NB4 (cell line): ENCODE data around the gene NEU4.
A peak's percentile ranks its signal among the peaks of the same experiment; 100 is the strongest.

Experiments used
- DNase-seq: peaks from one replicate; pipeline ENCODE4 v3.0.0; 2010; ENCODE audit warnings: low read depth
- H3K4me3 ChIP-seq: one replicate; pipeline ENCODE4 v1.5.1; 2011; ENCODE audit warnings: mild to moderate bottlenecking, low read depth, low read length, moderate library complexity
- MYC ChIP-seq: IDR thresholded peaks from 2 replicates; pipeline ENCODE4 v1.6.1; 2011; ENCODE audit warnings: low read depth, low read length
- POLR2A ChIP-seq: IDR thresholded peaks from 2 replicates; pipeline ENCODE4 v1.6.1; 2011; ENCODE audit warnings: mild to moderate bottlenecking; ENCODE audit not compliant: insufficient read length; ENCODE audit errors: extremely low read depth
- TF ChIP-seq, protein P1 (sequence below): IDR thresholded peaks from one replicate; pipeline ENCODE4 v1.5.1; 2012; ENCODE audit warnings: low read depth, low read length
- TF ChIP-seq, protein P2 (sequence below): IDR thresholded peaks from 2 replicates; pipeline ENCODE4 v1.6.1; 2011; ENCODE audit warnings: low read depth, low read length

NEU4 gene

DNA sequence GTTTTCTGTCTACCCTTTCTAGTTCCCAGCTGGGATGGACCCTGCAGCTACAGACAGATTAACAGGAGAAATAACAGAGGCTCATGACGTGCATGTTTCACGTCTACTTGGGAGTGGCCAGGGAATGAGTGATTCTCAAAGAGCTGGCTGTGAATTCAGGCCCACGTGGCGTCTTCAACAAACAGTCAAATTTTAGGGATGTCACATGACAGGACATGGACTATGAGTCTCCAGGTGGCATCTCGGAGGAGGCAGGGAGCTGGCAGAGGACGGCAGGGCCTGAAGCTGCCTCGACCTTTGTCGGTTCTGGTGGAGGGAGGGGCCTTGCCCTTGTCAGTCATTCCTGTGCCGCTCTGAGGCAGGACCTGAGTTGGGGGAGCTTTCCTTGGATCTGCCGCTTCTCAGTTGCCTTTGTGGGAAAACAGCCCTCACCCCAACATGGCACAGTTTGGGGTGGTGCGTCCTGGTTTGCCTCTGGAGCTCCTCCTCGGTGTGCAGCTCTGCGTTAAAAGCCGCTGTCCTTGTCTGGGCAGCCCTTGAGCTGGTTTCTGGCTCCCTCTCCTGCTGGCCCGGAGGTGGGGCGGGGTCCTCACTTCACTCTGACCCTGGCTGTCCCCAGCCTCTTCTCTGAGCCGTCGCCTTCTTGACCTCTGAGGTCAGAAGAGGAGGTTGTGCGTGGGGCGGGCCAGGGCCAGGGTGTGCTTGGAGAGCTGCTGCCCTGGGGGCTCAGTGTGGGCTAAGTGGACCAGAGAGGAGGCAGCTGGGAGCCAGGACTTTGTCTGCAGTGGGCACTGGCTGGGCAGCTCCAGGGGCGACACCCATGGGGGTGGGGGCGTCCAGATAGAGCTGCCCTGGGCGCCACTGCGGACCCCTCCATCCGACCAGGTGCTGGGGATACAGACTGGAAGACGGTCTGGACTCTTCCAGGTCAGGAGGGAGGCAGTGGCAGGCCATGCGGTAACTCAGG, 44.4 kb upstream of the NEU4 start:
- TF ChIP-seq MYC (no peak), POLR2A (no peak)
- TF ChIP-seq, protein P1, sequence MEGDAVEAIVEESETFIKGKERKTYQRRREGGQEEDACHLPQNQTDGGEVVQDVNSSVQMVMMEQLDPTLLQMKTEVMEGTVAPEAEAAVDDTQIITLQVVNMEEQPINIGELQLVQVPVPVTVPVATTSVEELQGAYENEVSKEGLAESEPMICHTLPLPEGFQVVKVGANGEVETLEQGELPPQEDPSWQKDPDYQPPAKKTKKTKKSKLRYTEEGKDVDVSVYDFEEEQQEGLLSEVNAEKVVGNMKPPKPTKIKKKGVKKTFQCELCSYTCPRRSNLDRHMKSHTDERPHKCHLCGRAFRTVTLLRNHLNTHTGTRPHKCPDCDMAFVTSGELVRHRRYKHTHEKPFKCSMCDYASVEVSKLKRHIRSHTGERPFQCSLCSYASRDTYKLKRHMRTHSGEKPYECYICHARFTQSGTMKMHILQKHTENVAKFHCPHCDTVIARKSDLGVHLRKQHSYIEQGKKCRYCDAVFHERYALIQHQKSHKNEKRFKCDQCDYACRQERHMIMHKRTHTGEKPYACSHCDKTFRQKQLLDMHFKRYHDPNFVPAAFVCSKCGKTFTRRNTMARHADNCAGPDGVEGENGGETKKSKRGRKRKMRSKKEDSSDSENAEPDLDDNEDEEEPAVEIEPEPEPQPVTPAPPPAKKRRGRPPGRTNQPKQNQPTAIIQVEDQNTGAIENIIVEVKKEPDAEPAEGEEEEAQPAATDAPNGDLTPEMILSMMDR = no peak
- TF ChIP-seq, protein P2, sequence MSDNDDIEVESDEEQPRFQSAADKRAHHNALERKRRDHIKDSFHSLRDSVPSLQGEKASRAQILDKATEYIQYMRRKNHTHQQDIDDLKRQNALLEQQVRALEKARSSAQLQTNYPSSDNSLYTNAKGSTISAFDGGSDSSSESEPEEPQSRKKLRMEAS = peak; percentile 72
- DNase-seq = no peak
- no peak overlapping the region for H3K4me3 ChIP-seq

DNA sequence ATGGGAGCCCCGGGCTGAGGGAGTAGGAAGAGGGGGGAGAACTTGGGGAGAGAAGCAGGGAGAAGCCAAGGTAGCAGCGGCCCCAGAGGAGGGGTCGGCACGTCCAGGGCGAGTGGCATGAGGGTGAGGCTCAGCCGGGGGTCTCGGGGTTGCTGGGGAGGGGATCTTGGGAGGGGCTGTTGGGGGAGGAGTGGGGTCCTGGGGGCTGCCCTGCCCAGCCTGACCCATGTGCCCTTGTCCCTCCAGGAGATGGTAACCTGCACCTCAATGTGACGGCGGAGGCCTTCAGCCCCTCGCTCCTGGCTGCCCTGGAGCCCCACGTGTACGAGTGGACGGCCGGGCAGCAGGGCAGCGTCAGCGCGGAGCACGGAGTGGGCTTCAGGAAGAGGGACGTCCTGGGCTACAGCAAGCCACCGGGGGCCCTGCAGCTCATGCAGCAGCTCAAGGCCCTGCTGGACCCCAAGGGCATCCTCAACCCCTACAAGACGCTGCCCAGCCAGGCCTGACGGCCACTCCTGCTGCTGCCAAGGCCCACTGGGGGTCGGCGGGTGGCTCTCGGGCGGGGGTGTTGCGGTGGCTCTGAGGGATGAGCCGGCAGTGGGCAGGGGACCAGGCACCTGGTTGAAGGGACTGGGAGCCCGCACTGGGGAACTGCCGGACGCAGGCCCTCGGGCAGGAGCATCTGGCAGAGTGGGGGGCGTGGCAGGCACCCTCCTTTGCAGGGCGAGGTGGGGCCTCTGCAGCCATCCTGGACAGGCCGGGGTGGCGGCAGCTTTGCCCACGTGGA, 41.3 kb upstream of the NEU4 start:
- DNase-seq = no peak
- H3K4me3 ChIP-seq = no peak overlapping the region
- TF ChIP-seq POLR2A (no peak), MYC (no peak)
- TF ChIP-seq, protein P2 = no peak
- TF ChIP-seq, protein P1 = no peak

DNA sequence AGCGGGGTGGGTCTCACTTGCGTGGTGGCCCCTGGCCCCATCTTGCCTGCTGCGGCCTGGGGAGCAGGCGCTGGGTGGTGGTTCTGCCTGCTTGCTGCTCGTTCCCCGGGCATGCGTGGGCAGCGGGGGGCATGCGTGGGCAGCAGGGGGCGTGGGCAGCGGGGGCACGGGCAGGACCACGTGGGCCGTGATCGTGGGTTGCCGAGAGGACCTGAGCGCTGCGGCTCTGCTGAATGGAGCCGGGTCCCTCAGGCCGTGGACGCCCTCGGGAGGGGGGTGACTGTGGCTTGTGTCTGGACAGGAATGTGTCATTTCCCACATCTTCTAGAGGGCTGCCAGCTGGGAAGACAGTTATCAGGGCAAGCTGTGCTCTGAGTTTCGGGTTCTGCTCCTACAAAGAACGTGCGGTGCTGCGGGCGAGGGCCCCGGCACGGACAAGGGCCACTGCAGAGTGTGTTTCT, 40.7 kb upstream of the NEU4 start:
- no peak for TF ChIP-seq MYC
- TF ChIP-seq, protein P2 = no peak
- TF ChIP-seq, protein P1 = no peak
- no peak for TF ChIP-seq POLR2A
- DNase-seq = peak; percentile 8
- no peak overlapping the region for H3K4me3 ChIP-seq

DNA sequence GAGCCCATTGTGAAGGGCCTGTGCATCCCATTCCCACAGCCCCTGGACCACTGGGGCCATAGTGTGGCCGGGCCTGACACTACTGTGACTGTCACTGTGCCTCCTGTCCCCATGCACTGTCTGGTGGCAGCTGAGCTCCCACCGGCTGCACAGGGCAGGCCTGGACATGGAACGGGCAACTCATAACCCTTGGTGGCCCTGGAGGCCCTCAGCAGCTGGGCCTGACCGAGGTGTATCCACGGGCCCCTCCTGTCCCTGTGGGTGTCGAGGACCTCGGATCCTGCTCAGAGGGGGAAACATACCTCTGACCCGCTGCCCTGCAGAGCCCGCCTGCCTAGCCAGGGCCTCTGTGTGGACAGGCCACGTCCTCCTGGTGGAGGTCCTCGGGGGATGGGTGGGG, 40.1 kb upstream of the NEU4 start:
- H3K4me3 ChIP-seq = no peak overlapping the region
- TF ChIP-seq, protein P1 = no peak
- TF ChIP-seq, protein P2 = no peak
- no peak for TF ChIP-seq POLR2A
- no peak for TF ChIP-seq MYC
- DNase-seq = no peak

DNA sequence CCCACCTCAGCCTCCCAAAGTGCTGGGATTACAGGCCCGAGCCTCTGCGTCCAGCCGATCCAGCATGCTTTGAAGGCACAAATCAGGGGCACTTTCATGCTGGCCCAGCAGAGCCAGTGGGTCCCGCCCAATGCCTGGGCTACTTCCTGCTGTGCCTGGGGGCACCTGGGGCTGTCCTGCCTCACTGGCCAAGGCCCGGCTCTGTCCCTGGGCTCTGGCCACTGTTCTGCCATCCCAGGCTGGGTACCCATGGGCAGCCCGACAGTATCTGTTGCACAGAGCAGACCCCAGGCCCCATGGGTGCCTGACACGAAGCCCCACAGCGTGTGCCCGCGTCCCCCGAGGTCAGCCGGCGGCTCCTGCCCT, 39.2 kb upstream of the NEU4 start:
- H3K4me3 ChIP-seq = no peak overlapping the region
- TF ChIP-seq POLR2A (no peak), MYC (no peak)
- TF ChIP-seq, protein P1 = no peak
- TF ChIP-seq, protein P2 = no peak
- no peak for DNase-seq
